Suppressor macrophage treated with lipopolysaccharide for 4 hours (primary cell): ENCODE data around the gene NEIL1.
"Not testable (repeated sequence)": the region's sequence is repeated elsewhere in the genome, so short reads cannot be mapped to it uniquely, and the experiment has no call there.

Experiments used
- DNase-seq: peaks from one replicate; pipeline ENCODE4 v3.0.0-alpha.2; 2020

NEIL1 gene

GRCh38 chr15:75358771-75359536 lies 12.1 kb downstream of the NEIL1 start:
- no peak for DNase-seq

- DNase-seq = no peak
Measured at GRCh38 chr15:75359537-75360250, 12.9 kb downstream of the NEIL1 start.

- no peak for DNase-seq
Measured at GRCh38 chr15:75360391-75360790, 13.6 kb downstream of the NEIL1 start.

- DNase-seq = no peak
Measured at GRCh38 chr15:75360856-75361255, 14.0 kb downstream of the NEIL1 start.

GRCh38 chr15:75361361-75361988 lies 14.6 kb downstream of the NEIL1 start:
- no peak for DNase-seq

- DNase-seq = no peak
Measured at GRCh38 chr15:75361989-75362641, 15.3 kb downstream of the NEIL1 start.

GRCh38 chr15:75362642-75363249 lies 15.9 kb downstream of the NEIL1 start:
- no peak for DNase-seq

GRCh38 chr15:75363786-75364185 lies 16.9 kb downstream of the NEIL1 start:
- DNase-seq = no peak

- no peak for DNase-seq
Measured at GRCh38 chr15:75364881-75365280, 18.0 kb downstream of the NEIL1 start.

GRCh38 chr15:75366163-75366562 lies 19.3 kb downstream of the NEIL1 start:
- DNase-seq = no peak

GRCh38 chr15:75367006-75367405 lies 20.2 kb downstream of the NEIL1 start:
- DNase-seq = no peak

GRCh38 chr15:75367406-75367912 lies 20.6 kb downstream of the NEIL1 start:
- DNase-seq = no peak

- peak; percentile 94 for DNase-seq
Measured at GRCh38 chr15:75367913-75368688, 21.3 kb downstream of the NEIL1 start, which contains the start of gene MAN2C1. MAN2C1 (minus strand) TSS chr15:75368607; CDS start chr15:75368583, 24 bp downstream.

GRCh38 chr15:75368689-75369239 lies 21.9 kb downstream of the NEIL1 start:
- peak; percentile 8 for DNase-seq

- DNase-seq = no peak
Measured at GRCh38 chr15:75369897-75370581, 23.2 kb downstream of the NEIL1 start.

GRCh38 chr15:75371486-75371885 lies 24.6 kb downstream of the NEIL1 start:
- no peak for DNase-seq

GRCh38 chr15:75371901-75372688 lies 25.3 kb downstream of the NEIL1 start:
- DNase-seq = no peak

GRCh38 chr15:75380773-75381172 lies 33.9 kb downstream of the NEIL1 start:
- no peak for DNase-seq

- DNase-seq = not testable (repeated sequence)
Measured at GRCh38 chr15:75383986-75384385, 37.1 kb downstream of the NEIL1 start.
